HEK293T (cell line): ENCODE measurements around the gene ADGRL3.

Experiments
- CTCF ChIA-PET: fragments of 350-600 bp; formaldehyde crosslinking; extraction: SDS; loops from one replicate; lab custom pipeline; 2021; ENCODE audit warnings: antibody characterized with exemption, inconsistent platforms; lab: Yijun Ruan, JAX
- POLR2A ChIA-PET: fragments of 350-600 bp; formaldehyde crosslinking; extraction: SDS; loops from one replicate; lab custom pipeline; 2020; ENCODE audit warnings: antibody characterized with exemption, inconsistent platforms; lab: Yijun Ruan, JAX
- DNase-seq: peaks from one replicate; pipeline ENCODE4 v3.0.0; 2012; ENCODE audit warnings: mixed read lengths; ENCODE audit errors: extremely low spot score
- ARNT ChIP-seq: fragments of 450-650 bp; IDR thresholded peaks from 2 replicates; pipeline ENCODE4 v1.6.1; 2017; ENCODE audit warnings: mild to moderate bottlenecking
- BHLHE40 ChIP-seq: fragments of 450-650 bp; IDR thresholded peaks from 2 replicates; pipeline ENCODE4 v1.6.1; 2016; ENCODE audit warnings: mild to moderate bottlenecking, moderate library complexity, borderline replicate concordance
- CTBP1 ChIP-seq: fragments of 450-650 bp; IDR thresholded peaks from 2 replicates; pipeline ENCODE4 v1.6.1; 2016; ENCODE audit warnings: borderline replicate concordance
- ELF4 ChIP-seq: fragments of 450-650 bp; IDR thresholded peaks from 2 replicates; pipeline ENCODE4 v1.6.1; 2017; ENCODE audit warnings: antibody characterized with exemption
- FOXA1 ChIP-seq: fragments of 450-650 bp; IDR thresholded peaks from 2 replicates; pipeline ENCODE4 v1.6.1; 2016; ENCODE audit warnings: mild to moderate bottlenecking
- FOXK2 ChIP-seq: fragments of 450-650 bp; IDR thresholded peaks from 2 replicates; pipeline ENCODE4 v1.6.1; 2016; ENCODE audit warnings: mild to moderate bottlenecking
- FOXM1 ChIP-seq: fragments of 450-650 bp; IDR thresholded peaks from 2 replicates; pipeline ENCODE4 v1.6.1; 2017; ENCODE audit warnings: mild to moderate bottlenecking, borderline replicate concordance
- HDGF ChIP-seq: fragments of 450-650 bp; IDR thresholded peaks from 2 replicates; pipeline ENCODE4 v1.6.1; 2017; ENCODE audit warnings: antibody characterized with exemption, borderline replicate concordance
- L3MBTL2 ChIP-seq: fragments of 450-650 bp; conservative IDR thresholded peaks from 2 replicates; pipeline ENCODE4 v1.6.1; 2016; ENCODE audit warnings: mild to moderate bottlenecking
- LEF1 ChIP-seq: fragments of 450-650 bp; IDR thresholded peaks from 2 replicates; pipeline ENCODE4 v1.6.1; 2017; ENCODE audit warnings: mild to moderate bottlenecking, borderline replicate concordance
- NFRKB ChIP-seq: fragments of 450-650 bp; IDR thresholded peaks from 2 replicates; pipeline ENCODE4 v1.6.1; 2016; ENCODE audit warnings: mild to moderate bottlenecking, moderate library complexity
- PKNOX1 ChIP-seq: fragments of 450-650 bp; IDR thresholded peaks from 2 replicates; pipeline ENCODE4 v1.6.1; 2016
- SP1 ChIP-seq: fragments of 450-650 bp; IDR thresholded peaks from 2 replicates; pipeline ENCODE4 v1.6.1; 2017
- SUZ12 ChIP-seq: fragments of 450-650 bp; IDR thresholded peaks from 2 replicates; pipeline ENCODE4 v1.6.1; 2016; ENCODE audit warnings: mild to moderate bottlenecking
- TARDBP ChIP-seq: fragments of 450-650 bp; IDR thresholded peaks from 2 replicates; pipeline ENCODE4 v1.6.1; 2016
- ZNF384 ChIP-seq: fragments of 450-650 bp; IDR thresholded peaks from 2 replicates; pipeline ENCODE4 v1.6.1; 2016

The ADGRL3 gene

GRCh38 chr4:61605984-61606383, 405.9 kb downstream of the ADGRL3 start:
- CTCF ChIA-PET, result no interaction called here
- TF ChIP-seq FOXK2, result no peak
- no peak for TF ChIP-seq NFRKB
- TF ChIP-seq FOXM1, result no peak
- no peak for TF ChIP-seq HDGF
- TF ChIP-seq TARDBP, result no peak
- TF ChIP-seq L3MBTL2, result no peak
- no peak for TF ChIP-seq ELF4
- no peak for TF ChIP-seq FOXA1
- TF ChIP-seq BHLHE40, result no peak
- TF ChIP-seq SUZ12, result no peak
- TF ChIP-seq ZNF384, result no peak
- TF ChIP-seq PKNOX1, result no peak
- no peak for TF ChIP-seq ARNT
- no peak for TF ChIP-seq LEF1
- no peak for TF ChIP-seq SP1
- no peak for TF ChIP-seq CTBP1
- POLR2A ChIA-PET, result no interaction called here
- no peak for DNase-seq

- TF ChIP-seq L3MBTL2 (no peak), ARNT (no peak), FOXM1 (no peak), TARDBP (no peak), SUZ12 (no peak), SP1 (no peak), CTBP1 (no peak), LEF1 (no peak)
- DNase-seq, result no peak
- CTCF ChIA-PET, result no interaction called here
- POLR2A ChIA-PET, result no interaction called here
These were observed 414.1 kb downstream of the ADGRL3 start for GRCh38 chr4:61614231-61614630.

GRCh38 chr4:61619528-61619927, 419.4 kb downstream of the ADGRL3 start:
- DNase-seq, result peak; percentile 39
- CTCF ChIA-PET, result interaction anchor here (0.6 kb wide), 1 partner anchor 549 kb away, joined by 4 read pairs; no protein-coding TSS in a partner anchor
- POLR2A ChIA-PET, result no interaction called here
- TF ChIP-seq L3MBTL2 (no peak), HDGF (no peak), FOXA1 (no peak)

- CTCF ChIA-PET, result no interaction called here
- TF ChIP-seq ELF4, result no peak
- TF ChIP-seq TARDBP, result no peak
- no peak for TF ChIP-seq FOXM1
- no peak for TF ChIP-seq HDGF
- no peak for TF ChIP-seq PKNOX1
- no peak for TF ChIP-seq ZNF384
- TF ChIP-seq BHLHE40, result no peak
- no peak for TF ChIP-seq SUZ12
- no peak for TF ChIP-seq SP1
- no peak for TF ChIP-seq FOXA1
- TF ChIP-seq L3MBTL2, result no peak
- no peak for TF ChIP-seq ARNT
- no peak for TF ChIP-seq NFRKB
- no peak for TF ChIP-seq FOXK2
- no peak for TF ChIP-seq LEF1
- no peak for TF ChIP-seq CTBP1
- DNase-seq, result no peak
- POLR2A ChIA-PET, result no interaction called here
These were observed 428.2 kb downstream of the ADGRL3 start for GRCh38 chr4:61628282-61628681.

GRCh38 chr4:61628727-61629126, 428.6 kb downstream of the ADGRL3 start:
- ChIA-PET CTCF (no interaction called here), POLR2A (no interaction called here)
- no peak for TF ChIP-seq L3MBTL2
- TF ChIP-seq SUZ12, result no peak
- no peak for TF ChIP-seq PKNOX1
- no peak for TF ChIP-seq ZNF384
- no peak for TF ChIP-seq HDGF
- TF ChIP-seq FOXK2, result no peak
- no peak for TF ChIP-seq FOXM1
- no peak for TF ChIP-seq BHLHE40
- TF ChIP-seq SP1, result no peak
- TF ChIP-seq CTBP1, result no peak
- TF ChIP-seq NFRKB, result no peak
- no peak for TF ChIP-seq FOXA1
- TF ChIP-seq TARDBP, result no peak
- no peak for TF ChIP-seq LEF1
- TF ChIP-seq ARNT, result no peak
- no peak for TF ChIP-seq ELF4
- no peak for DNase-seq

GRCh38 chr4:61630548-61630947, 430.4 kb downstream of the ADGRL3 start:
- TF ChIP-seq FOXM1 (no peak), ARNT (no peak), SUZ12 (no peak), NFRKB (no peak), PKNOX1 (no peak), FOXA1 (no peak), CTBP1 (no peak), TARDBP (no peak), SP1 (no peak), BHLHE40 (no peak), HDGF (no peak), L3MBTL2 (no peak), FOXK2 (no peak), LEF1 (no peak), ELF4 (no peak)
- ChIA-PET CTCF (no interaction called here), POLR2A (no interaction called here)
- no peak for DNase-seq
